IMR-90 (cell line): Measurements from ENCODE around the gene CRABP1.

Experiments used
- BHLHE40 ChIP-seq: fragments of 150-350 bp; IDR thresholded peaks from 2 replicates; pipeline ENCODE4 v1.6.1; 2016; ENCODE audit warnings: mild to moderate bottlenecking, low read depth, low read length
- CTCF ChIP-seq: conservative IDR thresholded peaks from 2 replicates; pipeline ENCODE4 v1.5.1; 2012; ENCODE audit warnings: mild to moderate bottlenecking, low read depth, low read length, improper control_type of control experiment
- FOS ChIP-seq: fragments of 150-350 bp; IDR thresholded peaks from 2 replicates; pipeline ENCODE4 v1.6.1; 2016; ENCODE audit warnings: low read depth, low read length
- MAZ ChIP-seq: IDR thresholded peaks from 2 replicates; pipeline ENCODE4 v1.6.1; 2012; ENCODE audit warnings: low read depth, mild to moderate bottlenecking, low read length, improper control_type of control experiment, moderate library complexity, borderline replicate concordance
- MXI1 ChIP-seq: IDR thresholded peaks from 2 replicates; pipeline ENCODE4 v1.6.1; 2012; ENCODE audit warnings: low read depth, mild to moderate bottlenecking, low read length, moderate library complexity, borderline replicate concordance
- POLR2A ChIP-seq: IDR thresholded peaks from 2 replicates; pipeline ENCODE4 v1.6.1; 2012; ENCODE audit warnings: mild to moderate bottlenecking, low read depth, low read length
- RAD21 ChIP-seq: IDR thresholded peaks from 2 replicates; pipeline ENCODE4 v1.6.1; 2012; ENCODE audit warnings: low read length, improper control_type of control experiment
- RFX5 ChIP-seq: IDR thresholded peaks from 2 replicates; pipeline ENCODE4 v1.8.0; 2012; ENCODE audit warnings: low read depth, mild to moderate bottlenecking, low read length, moderate library complexity
- SMC3 ChIP-seq: fragments of 150-350 bp; IDR thresholded peaks from 2 replicates; pipeline ENCODE4 v1.6.1; 2016; ENCODE audit warnings: low read depth, mild to moderate bottlenecking, antibody characterized with exemption, low read length, moderate library complexity
- USF2 ChIP-seq: fragments of 150-350 bp; IDR thresholded peaks from 2 replicates; pipeline ENCODE4 v1.6.1; 2017; ENCODE audit warnings: mild to moderate bottlenecking, antibody characterized with exemption, low read length, low read depth
- TF ChIP-seq, protein P1 (sequence below): fragments of 150-350 bp; IDR thresholded peaks from 2 replicates; pipeline ENCODE4 v1.6.1; 2016; ENCODE audit warnings: low read depth, mild to moderate bottlenecking, low read length, moderate library complexity, borderline replicate concordance

DNA sequence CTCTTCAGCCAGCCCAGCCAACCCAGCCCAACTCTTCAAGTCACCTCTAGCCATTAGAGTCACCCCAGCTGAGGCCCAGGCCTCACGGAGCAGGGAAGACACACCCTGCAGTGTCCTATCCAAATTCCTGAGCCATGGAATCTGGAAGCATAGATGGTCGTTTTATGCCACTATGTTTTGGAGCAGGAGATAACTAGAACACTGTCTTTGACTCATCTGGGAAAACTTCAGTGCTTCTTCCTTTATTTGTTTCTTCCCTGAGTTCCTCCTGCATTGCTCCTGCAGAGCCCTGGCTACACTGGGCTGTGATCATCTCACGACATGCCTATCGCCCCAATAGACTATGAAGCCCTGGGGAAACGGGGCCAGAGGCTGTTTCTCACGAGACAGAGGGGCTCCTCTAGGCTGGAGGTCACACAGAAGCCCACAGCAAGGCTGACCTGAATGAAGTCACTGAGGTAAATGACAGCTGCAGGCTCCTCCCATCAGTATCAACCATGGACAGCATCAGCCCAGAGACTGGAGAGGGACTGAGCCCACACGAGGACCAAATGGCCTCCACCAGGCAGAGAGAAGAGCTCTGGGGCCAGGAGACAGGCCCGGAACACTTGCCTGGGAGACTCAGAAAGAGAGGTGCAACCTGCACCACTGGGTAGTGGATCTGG, 22.7 kb downstream of the CRABP1 start:
- TF ChIP-seq MXI1 = no peak
- TF ChIP-seq CTCF = no peak
- TF ChIP-seq SMC3 = no peak
- no peak for TF ChIP-seq POLR2A
- TF ChIP-seq BHLHE40 = no peak
- TF ChIP-seq, protein P1, sequence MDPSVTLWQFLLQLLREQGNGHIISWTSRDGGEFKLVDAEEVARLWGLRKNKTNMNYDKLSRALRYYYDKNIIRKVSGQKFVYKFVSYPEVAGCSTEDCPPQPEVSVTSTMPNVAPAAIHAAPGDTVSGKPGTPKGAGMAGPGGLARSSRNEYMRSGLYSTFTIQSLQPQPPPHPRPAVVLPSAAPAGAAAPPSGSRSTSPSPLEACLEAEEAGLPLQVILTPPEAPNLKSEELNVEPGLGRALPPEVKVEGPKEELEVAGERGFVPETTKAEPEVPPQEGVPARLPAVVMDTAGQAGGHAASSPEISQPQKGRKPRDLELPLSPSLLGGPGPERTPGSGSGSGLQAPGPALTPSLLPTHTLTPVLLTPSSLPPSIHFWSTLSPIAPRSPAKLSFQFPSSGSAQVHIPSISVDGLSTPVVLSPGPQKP = no peak
- TF ChIP-seq USF2 = no peak
- TF ChIP-seq RAD21 = no peak
- TF ChIP-seq RFX5 = no peak
- TF ChIP-seq FOS = no peak
- TF ChIP-seq MAZ = no peak
